Measurements from ENCODE around the gene RTP5. TPM values are rescaled to one million over a fixed set of nuclear protein-coding genes. Genes with fewer than 3 reads are reported as not detected.
A peak's percentile ranks its signal among the peaks of the same experiment; 100 is the strongest.

RTP5 gene
- total RNA-seq, 2 experiments from 2014 or later: 0.30 to 0.36 TPM

GRCh38 chr2:241891315-241891987 lies 21.9 kb downstream of the RTP5 start:
- Histone ChIP-seq H3K4me1 (ENCODE audit: insufficient read depth, low read length) (peaks cover 11% of the 10 kb centered on the region), H3K36me3 (ENCODE audit: insufficient read depth, low read length) (peaks cover 27% of the 10 kb centered on the region), H3K9me3 (ENCODE audit: control insufficient read depth in 1 of 2, insufficient read depth in 1 of 2, low read length in 2 of 2) (peaks cover 0 to 12% of the 10 kb centered on the region in 2 experiments), H3K4me3 (ENCODE audit: low read length) (no peak overlapping the region), H3K27ac (ENCODE audit: low read depth in 1 of 2, low read length in 2 of 2) (no peak overlapping the region), H3K27me3 (ENCODE audit: control insufficient read depth in 1 of 2, insufficient read depth in 2 of 2, low read length in 2 of 2) (no peaks in the 10 kb centered on the region)
- POLR2A ChIA-PET: no interaction called here
- intact Hi-C loops (cut with DNase I, micrococcal nuclease): no loop called here
- peaks cover 35% of the 10 kb centered on the region for H3K4me1 Mint-ChIP-seq (ENCODE audit: low read depth)
- H3K27me3 Mint-ChIP-seq: no peaks in the 10 kb centered on the region
- peaks cover 33% of the 10 kb centered on the region for H3K36me3 Mint-ChIP-seq (ENCODE audit: low read depth)
- no peak for DNase-seq
- CTCF ChIA-PET: no interaction called here
- H3K4me3 Mint-ChIP-seq: no peak overlapping the region
- no peaks in the 10 kb centered on the region for H3K9me3 Mint-ChIP-seq
- TF ChIP-seq CTCF (IDR thresholded peaks at IDR 0.05): no peak
- H3K27ac Mint-ChIP-seq: no peak overlapping the region
- no peak for ATAC-seq (ENCODE audit: poor library complexity)

GRCh38 chr2:241891988-241892298 lies 22.4 kb downstream of the RTP5 start:
- Histone ChIP-seq H3K4me1 (ENCODE audit: insufficient read depth, low read length) (peaks cover 11% of the 10 kb centered on the region), H3K27me3 (ENCODE audit: control insufficient read depth in 1 of 2, insufficient read depth in 2 of 2, low read length in 2 of 2) (no peaks in the 10 kb centered on the region), H3K36me3 (ENCODE audit: insufficient read depth, low read length) (peaks cover 24% of the 10 kb centered on the region), H3K4me3 (ENCODE audit: low read length) (no peak overlapping the region), H3K27ac (ENCODE audit: low read depth in 1 of 2, low read length in 2 of 2) (no peak overlapping the region), H3K9me3 (ENCODE audit: control insufficient read depth in 1 of 2, insufficient read depth in 1 of 2, low read length in 2 of 2) (peaks cover 0 to 9% of the 10 kb centered on the region in 2 experiments)
- CTCF ChIA-PET: no interaction called here
- Mint-ChIP-seq H3K4me1 (ENCODE audit: low read depth) (peaks cover 31% of the 10 kb centered on the region), H3K36me3 (ENCODE audit: low read depth) (peaks cover 28% of the 10 kb centered on the region), H3K27ac (no peak overlapping the region), H3K4me3 (no peak overlapping the region), H3K9me3 (no peaks in the 10 kb centered on the region), H3K27me3 (no peaks in the 10 kb centered on the region)
- intact Hi-C loops (cut with DNase I, micrococcal nuclease): no loop called here
- POLR2A ChIA-PET: no interaction called here
- DNase-seq: no peak
- no peak for TF ChIP-seq CTCF (IDR thresholded peaks at IDR 0.05)
- ATAC-seq (ENCODE audit: poor library complexity): no peak

- H3K9me3 ChIP-seq (ENCODE audit: control insufficient read depth in 1 of 2, insufficient read depth in 1 of 2, low read length in 2 of 2): peaks cover 0 to 5% of the 10 kb centered on the region in 2 experiments
- ATAC-seq (ENCODE audit: poor library complexity) (no peak), DNase-seq (peak in 1 of 14 experiments; percentile 27)
- Mint-ChIP-seq H3K36me3 (ENCODE audit: low read depth) (peaks cover 22% of the 10 kb centered on the region), H3K27ac (no peak overlapping the region), H3K9me3 (no peaks in the 10 kb centered on the region), H3K4me3 (no peak overlapping the region), H3K4me1 (ENCODE audit: low read depth) (peaks cover 29% of the 10 kb centered on the region), H3K27me3 (no peaks in the 10 kb centered on the region)
- intact Hi-C loops (cut with DNase I, micrococcal nuclease): no loop called here
- H3K4me1 ChIP-seq (ENCODE audit: insufficient read depth, low read length): peaks cover 11% of the 10 kb centered on the region
- TF ChIP-seq CTCF (IDR thresholded peaks at IDR 0.05): no peak
- ChIA-PET CTCF (no interaction called here), POLR2A (no interaction called here)
- no peaks in the 10 kb centered on the region for H3K27me3 ChIP-seq (ENCODE audit: control insufficient read depth in 1 of 2, insufficient read depth in 2 of 2, low read length in 2 of 2)
- H3K36me3 ChIP-seq (ENCODE audit: insufficient read depth, low read length): peaks cover 18% of the 10 kb centered on the region
- H3K4me3 ChIP-seq (ENCODE audit: low read length): no peak overlapping the region
- no peak overlapping the region for H3K27ac ChIP-seq (ENCODE audit: low read depth in 1 of 2, low read length in 2 of 2)
Observed at GRCh38 chr2:241892299-241893137, 23.0 kb downstream of the RTP5 start.
